Activated T-cell treated with anti-CD3 and anti-CD28 coated beads for 1 hour (primary cell): Measurements from ENCODE around the gene KCNJ12.
"Not testable (repeated sequence)": the region's sequence is repeated elsewhere in the genome, so short reads cannot be mapped to it uniquely, and the experiment has no call there.

Experiments
- DNase-seq: peaks from one replicate; pipeline ENCODE4 v3.0.0-alpha.2; 2020; ENCODE audit warnings: low read depth

The KCNJ12 gene

GRCh38 chr17:21349358-21350050 is 26.7 kb upstream of the KCNJ12 start:
- not testable (repeated sequence) for DNase-seq

DNA sequence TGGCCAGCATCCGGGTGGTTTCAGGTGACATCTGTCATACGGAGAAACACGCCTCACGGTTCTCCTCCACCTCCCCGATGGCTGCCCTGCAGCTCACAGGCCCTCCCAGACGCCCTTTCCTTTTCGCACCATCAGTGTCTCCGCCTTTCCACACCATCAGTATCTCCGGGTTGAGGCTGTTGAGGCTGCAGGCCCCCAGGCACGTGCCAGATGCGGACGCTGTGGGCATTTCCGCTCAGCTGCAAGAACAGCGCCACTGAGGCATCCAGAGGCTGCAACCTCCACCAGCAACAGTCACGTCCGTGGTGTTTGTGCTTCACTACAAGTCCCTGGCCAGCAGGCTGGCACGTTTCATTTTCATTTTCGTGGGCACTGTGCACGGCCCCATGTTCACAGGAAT is 25.7 kb upstream of the KCNJ12 start:
- not testable (repeated sequence) for DNase-seq

DNA sequence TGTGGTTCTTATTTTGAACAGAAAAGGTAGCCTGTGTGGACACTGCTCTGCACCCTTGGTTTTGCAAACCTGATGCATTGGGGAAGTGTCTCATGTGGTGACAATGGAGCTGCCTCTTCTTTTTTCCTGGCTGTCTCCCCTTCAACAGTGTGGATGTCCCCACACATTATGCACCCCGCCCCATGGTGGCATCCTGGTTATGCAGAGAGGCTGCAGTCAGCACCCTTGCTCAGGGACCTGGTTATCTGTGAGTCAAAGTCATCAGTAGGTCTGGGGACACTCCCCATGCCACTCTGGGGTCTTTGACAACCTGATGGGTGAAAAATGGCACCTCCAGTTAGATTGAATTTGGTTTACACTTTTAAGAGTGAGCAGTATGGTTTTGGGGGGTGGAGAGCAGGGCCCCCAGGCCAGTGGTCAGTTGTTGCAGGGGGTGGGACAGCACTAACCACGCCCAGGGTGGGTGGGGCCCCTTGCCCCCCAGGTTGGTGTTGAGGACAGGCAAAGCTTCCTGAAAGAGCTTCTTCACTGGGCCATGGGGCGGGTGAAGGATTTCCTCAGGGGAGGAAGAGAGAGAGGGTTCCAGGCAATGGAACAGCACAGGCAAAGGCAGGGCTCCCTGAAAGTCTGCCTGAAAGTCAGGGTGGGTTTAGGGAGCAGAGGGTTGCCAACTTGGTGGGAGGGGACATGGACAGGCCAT is 24.6 kb upstream of the KCNJ12 start:
- DNase-seq: no peak

GRCh38 chr17:21352221-21352980 is 23.8 kb upstream of the KCNJ12 start:
- DNase-seq: no peak

GRCh38 chr17:21352981-21353265 is 23.2 kb upstream of the KCNJ12 start:
- DNase-seq: no peak

- DNase-seq: no peak
Measured at GRCh38 chr17:21353326-21354010, 22.7 kb upstream of the KCNJ12 start.

- DNase-seq: no peak
Measured at GRCh38 chr17:21354796-21355385, 21.3 kb upstream of the KCNJ12 start.

DNA sequence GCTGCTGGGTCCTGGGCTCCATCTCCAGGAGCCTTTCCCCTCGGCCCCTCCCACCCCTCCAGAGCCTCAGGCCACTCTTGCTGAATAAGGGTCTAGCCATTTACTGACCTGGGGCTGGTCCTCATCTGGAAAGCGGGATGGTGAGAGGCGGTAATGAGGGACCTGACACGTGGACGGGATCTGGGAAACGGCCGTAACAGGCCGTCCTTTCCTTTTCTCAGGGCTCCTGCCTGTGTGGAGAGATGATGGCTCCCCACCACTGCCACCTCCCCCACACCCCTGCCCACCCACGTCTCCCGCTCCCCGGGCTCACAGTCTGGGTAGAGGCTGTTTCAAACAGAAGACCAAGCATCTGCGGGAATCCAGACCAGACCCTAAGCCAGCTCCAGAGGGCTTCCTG is 20.6 kb upstream of the KCNJ12 start:
- no peak for DNase-seq

DNA sequence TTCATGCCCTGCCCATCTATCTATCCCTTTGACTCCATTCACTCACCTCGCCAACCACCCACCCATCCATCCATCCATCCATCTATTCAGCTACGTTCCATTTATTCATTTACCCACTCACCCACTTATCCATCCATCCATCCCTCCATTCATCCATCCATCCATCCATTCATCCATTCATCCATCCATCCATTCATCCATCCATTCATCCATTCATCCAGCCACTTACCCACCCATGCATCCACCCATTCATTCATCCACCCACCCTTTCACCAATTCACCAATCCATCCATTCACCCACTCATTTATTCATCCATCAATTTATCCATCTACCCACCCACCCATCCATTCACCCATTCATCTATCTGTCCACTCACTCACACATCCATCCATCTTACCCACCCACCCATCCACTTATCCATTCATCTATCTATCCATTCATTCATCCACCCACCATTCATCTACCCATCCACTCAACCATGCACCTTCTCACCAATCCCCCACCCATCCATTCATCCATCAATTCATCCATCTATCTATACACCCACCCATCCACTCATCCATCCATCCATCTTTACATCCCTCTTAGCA is 19.5 kb upstream of the KCNJ12 start:
- DNase-seq: no peak

- no peak for DNase-seq
Measured at GRCh38 chr17:21357281-21357680, 18.9 kb upstream of the KCNJ12 start.

DNA sequence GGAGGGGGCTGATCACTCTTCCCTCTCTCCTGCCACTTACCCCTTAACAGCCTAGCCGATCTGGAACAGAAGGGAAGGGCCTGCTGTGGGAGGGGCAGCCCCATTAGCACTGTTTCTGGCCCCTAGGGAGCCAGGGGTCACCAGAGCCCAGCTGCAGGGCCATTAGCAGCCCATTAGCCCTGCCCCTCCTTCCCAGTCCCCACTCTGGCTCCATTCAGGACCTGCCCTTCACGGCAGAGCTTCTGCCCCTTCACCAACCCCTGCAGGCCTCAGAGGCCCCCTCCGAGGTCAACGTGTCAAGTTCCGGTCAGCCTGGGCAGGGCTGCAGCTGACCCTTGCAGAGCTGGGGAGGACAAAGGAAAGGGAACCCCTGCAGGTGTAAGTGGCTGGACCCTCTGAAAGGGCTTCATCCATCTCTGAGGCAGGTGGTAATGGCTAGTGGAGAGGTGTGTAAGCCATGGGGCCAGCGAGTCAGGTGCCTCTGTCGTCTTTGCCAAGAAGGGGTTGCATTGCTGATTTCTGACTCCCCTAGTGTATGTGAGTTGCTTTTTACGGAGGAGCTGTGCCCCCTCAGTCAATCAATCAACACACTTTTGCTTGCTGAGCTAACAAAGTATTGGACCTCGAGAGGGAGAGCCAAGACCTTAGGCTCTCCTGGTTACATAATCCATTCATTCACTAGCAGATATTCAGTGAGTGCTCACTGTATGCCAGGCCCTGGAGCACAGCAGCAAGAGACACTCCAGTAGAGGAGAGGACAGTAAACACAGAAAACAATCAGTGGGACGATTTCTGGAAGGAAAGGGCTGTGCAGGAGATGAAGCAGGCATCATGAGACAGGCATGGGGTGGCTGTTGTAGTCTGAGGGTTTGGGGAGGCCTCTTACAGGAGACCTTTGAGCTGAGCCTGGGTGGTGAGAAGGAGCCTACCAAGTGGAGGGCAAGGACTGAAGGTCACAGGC is 18.2 kb upstream of the KCNJ12 start:
- DNase-seq: no peak

DNA sequence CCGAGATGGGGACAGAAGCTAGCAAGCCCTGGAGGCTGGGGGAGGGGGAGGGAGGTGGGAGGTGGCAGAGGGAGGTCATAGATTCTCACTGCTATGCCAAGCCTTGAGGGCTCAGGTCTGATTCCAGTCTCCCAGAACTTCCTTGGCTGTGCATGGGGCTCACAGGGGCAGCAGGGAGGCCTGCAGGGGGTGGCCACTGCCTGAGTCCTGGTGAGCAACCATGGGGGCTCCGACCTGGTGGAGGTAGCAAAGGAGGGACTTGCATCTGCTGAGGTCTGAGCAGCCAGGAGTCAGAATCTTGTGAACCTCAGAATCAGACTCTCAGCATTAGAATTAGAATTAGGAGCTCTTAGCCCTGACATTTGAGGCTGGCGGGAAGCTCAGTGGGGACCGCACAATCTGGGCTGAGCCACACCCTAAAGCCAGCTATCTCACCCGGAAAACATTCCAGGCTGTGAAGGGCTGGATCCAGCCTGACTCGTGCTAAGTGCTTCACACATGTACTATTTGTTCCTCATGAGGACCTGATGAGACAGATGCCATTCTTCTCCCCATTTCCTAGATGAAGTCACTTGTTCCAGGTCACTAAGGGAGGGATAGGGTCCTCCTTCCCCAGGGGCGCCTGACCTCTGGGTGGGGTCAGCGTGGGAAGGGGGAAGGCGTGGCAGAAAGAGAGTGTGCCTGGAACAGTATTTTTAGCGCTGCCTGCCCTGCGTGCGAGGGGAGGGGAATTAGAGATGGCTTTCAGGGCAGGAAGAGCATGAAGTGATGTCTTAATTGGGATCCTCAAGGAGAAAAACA is 17.3 kb upstream of the KCNJ12 start:
- DNase-seq: no peak

DNA sequence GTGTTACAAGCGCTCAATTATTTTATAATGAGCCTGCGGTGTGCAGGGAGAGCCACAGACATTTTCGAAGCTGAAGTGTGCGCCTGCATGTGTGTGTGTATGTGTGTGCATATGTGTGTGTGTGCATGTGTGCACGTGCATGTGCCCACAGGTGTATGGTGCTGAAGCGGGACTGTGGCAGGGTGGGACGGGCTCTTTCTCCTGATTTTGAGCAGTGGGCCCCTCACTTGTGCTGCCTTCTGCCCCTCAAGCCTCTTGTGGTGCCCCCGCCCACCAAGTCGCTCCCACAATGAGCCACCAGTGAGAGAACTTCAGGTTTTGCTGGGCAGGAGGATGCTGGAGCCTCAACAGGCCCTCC is 16.7 kb upstream of the KCNJ12 start:
- DNase-seq: no peak

- no peak for DNase-seq
Measured at GRCh38 chr17:21360048-21360447, 16.1 kb upstream of the KCNJ12 start.

- DNase-seq: no peak
Measured at GRCh38 chr17:21361020-21361809, 14.9 kb upstream of the KCNJ12 start.

DNA sequence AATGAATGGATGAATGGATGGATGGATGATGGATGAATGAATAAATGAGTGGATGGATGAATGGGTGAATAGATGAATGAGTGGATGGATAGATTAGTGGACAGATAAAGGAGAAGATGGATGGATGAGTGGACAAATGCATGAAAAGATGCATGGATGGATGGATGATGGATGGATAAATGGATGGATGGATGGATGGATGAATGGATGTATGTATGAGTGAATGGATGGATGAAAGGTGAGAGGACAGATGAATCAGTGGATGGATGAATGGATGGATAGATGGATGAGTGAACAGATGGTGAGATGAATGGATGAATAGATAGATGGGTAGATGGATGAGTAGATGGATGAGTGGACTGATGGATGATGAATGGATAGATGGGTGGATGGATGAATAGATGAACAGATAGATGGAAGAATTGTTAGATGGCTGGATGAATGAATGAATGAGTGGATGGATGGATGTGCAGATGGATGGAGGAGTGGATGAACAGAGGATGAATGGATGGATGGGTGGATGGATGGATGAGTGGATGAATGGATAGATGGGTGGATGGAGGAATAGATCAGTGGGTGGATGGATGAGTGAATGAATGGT is 13.7 kb upstream of the KCNJ12 start:
- DNase-seq: no peak

DNA sequence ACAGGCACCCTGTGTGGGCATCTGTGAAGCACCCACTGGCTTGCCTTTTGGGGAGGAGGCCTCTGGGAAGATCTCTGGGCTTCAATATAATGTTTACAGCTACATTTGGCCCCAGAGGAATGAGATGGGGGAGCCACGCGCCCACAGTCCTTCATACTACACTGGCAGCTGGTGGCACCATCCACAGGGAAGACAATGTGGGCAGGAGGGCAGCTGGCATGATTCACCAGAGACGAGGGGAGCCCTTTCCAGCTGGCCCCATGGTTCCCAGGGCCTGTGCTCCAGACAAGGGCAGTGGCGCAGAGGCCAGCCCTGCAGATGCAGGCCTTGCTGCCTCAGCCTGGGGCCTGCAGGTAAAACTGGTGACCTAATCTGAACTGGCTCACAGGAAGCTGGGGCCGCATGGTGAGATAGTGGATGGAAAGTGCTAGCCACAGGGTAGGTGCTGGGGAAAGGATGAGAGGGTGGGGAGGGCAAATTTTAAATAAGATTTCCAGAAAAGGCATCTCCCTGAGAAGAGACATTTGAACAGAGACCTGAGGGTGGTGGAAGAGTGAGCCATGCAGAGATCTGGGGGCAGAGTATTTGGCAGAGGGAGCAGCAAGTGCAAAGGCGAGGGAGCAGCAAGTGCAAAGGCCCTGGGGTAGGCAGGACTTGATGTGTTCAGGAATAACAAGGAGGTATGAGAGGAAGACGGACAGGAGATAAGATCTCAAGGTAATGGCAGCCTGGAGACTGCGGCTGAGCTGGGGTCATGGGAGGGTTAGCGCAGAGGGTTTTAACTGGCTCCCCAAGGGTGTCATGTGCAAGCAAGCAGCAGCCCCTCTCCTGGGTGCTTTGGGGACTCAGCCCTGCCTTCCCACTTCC is 12.1 kb upstream of the KCNJ12 start:
- DNase-seq: no peak

GRCh38 chr17:21365016-21365415 is 11.1 kb upstream of the KCNJ12 start:
- DNase-seq: no peak
